Esophagus muscularis mucosa (tissue), 4 donors: Measurements from ENCODE around the gene CCDC182. TPM values are rescaled to one million over a fixed set of nuclear protein-coding genes. Genes with fewer than 3 reads are reported as not detected.

Experiments
- DNase-seq: peaks from one replicate; pipeline ENCODE4 v3.0.0-alpha.2; 2017; ENCODE audit errors: extremely low spot score
- H3K27ac ChIP-seq, 4 donors: fragments of 200-600 bp; sonication (generic); replicated peaks in 1 of 4; 1 replicate in 3 of 4; 2 replicates in 1 of 4; pipeline ENCODE4 v1.5.1; 2016 to 2019; ENCODE audit warnings: mild to moderate bottlenecking in 1 of 4
- H3K27me3 ChIP-seq, 4 donors: fragments of 200-600 bp; sonication (generic); one replicate each; pipeline versions ENCODE4 v1.5.1 to v1.6.0; 2016 to 2019
- H3K36me3 ChIP-seq, 4 donors: fragments of 200-600 bp; sonication (generic); one replicate each; pipeline ENCODE4 v1.5.1; 2016 to 2019
- H3K4me1 ChIP-seq, 4 donors: fragments of 200-600 bp; sonication (generic); one replicate each; pipeline ENCODE4 v1.5.1; 2016 to 2019
- H3K4me3 ChIP-seq, 4 donors: fragments of 200-600 bp; sonication (generic); 1 replicate in 2 of 4; 2 replicates in 2 of 4; pipeline ENCODE4 v1.5.1; 2016 to 2019; ENCODE audit warnings: mild to moderate bottlenecking in 4 of 4, moderate library complexity in 1 of 4
- H3K9me3 ChIP-seq, 4 donors: fragments of 200-600 bp; sonication (generic); 1 replicate in 3 of 4; 2 replicates in 1 of 4; pipeline ENCODE4 v1.5.1; 2016 to 2019
- CTCF ChIP-seq, 3 experiments: fragments of 200-600 bp in 2 of 3; fragments of 450-650 bp in 1 of 3; sonication (generic) in 2 of 3; IDR thresholded peaks; one replicate each; pipeline ENCODE4 v1.5.1; 2017 to 2019; ENCODE audit warnings: antibody characterized with exemption in 3 of 3, mild to moderate bottlenecking in 2 of 3, moderate library complexity in 1 of 3
- EP300 ChIP-seq: sonication (generic); formaldehyde crosslinking; IDR thresholded peaks from one replicate; pipeline ENCODE4 v1.6.1; 2017; ENCODE audit warnings: antibody characterized with exemption
- POLR2A ChIP-seq: fragments of 450-650 bp; IDR thresholded peaks from one replicate; pipeline ENCODE4 v1.6.1; 2017; ENCODE audit warnings: antibody characterized with exemption, moderate library complexity, mild to moderate bottlenecking, low read depth
- POLR2AphosphoS5 ChIP-seq, 2 donors: sonication (generic); formaldehyde crosslinking; IDR thresholded peaks; one replicate each; pipeline ENCODE4 v1.6.1; 2017; ENCODE audit warnings: antibody characterized with exemption in 2 of 2
- WGBS: methylation state at CpG from one replicate; pipeline ENCODE4 v1.1.5; 2018; 5-methylcytosine and 5-hydroxymethylcytosine counted together
- intact Hi-C: fragments of 100-400 bp; cut with DNase I; formaldehyde crosslinking; loops from one replicate; pipeline ENCODE4 v1.15.1; 2023
- total RNA-seq, 4 donors: library from RNA; depleted of rRNA; stranded (reverse); fragments of >200 nt; gene quantifications; one replicate each; pipeline versions ENCODE4 v1.1.0 to v1.2.1, GENCODE V29; 2016

The CCDC182 gene
- not detected for total RNA-seq

- DNase-seq, result no peak
- intact Hi-C loops, result loop anchor here (5.0 kb wide), 3 partner anchors 148 to 613 kb away; no protein-coding TSS in a partner anchor
- Histone ChIP-seq H3K4me1 (peaks cover 0 to 5% (median under 1%) of the 10 kb centered on the region in 4 donors), H3K36me3 (no peaks in the 10 kb centered on the region), H3K27me3 (peaks cover 0 to 17% (median 0%) of the 10 kb centered on the region in 4 donors), H3K9me3 (no peaks in the 10 kb centered on the region), H3K4me3 (no peak within 1 kb of the TSS), H3K27ac (no peak within 1 kb of the TSS)
- 75% methylated on average over 4 of the region's 4 CpGs for WGBS
- no peak for TF ChIP-seq CTCF (IDR thresholded peaks at IDR 0.05)
- no peak for TF ChIP-seq POLR2AphosphoS5 (IDR thresholded peaks at IDR 0.05)
- TF ChIP-seq POLR2A, result no peak
- no peak for TF ChIP-seq EP300
These were observed at the start of gene CCDC182 for GRCh38 chr17:57745242-57745641. Gene CCDC182 (minus strand): TSS chr17:57745299. CDS start chr17:57745272, 27 bp downstream.

GRCh38 chr17:57794841-57795240 lies 49.7 kb upstream of the CCDC182 start:
- no peaks in the 10 kb centered on the region for H3K27me3 ChIP-seq
- 83% methylated on average over 2 of the region's 2 CpGs for WGBS
- DNase-seq, result no peak
- H3K4me1 ChIP-seq, result no peaks in the 10 kb centered on the region
- H3K9me3 ChIP-seq, result no peaks in the 10 kb centered on the region
- TF ChIP-seq CTCF (IDR thresholded peaks at IDR 0.05), result no peak
- TF ChIP-seq POLR2A, result no peak
- TF ChIP-seq EP300, result no peak
- no peak for TF ChIP-seq POLR2AphosphoS5 (IDR thresholded peaks at IDR 0.05)
- no peaks in the 10 kb centered on the region for H3K36me3 ChIP-seq
- no peak overlapping the region for H3K4me3 ChIP-seq
- intact Hi-C loops, result no loop called here
- no peak overlapping the region for H3K27ac ChIP-seq

- H3K27ac ChIP-seq, result no peak overlapping the region
- WGBS, result 59% methylated on average over 4 of the region's 4 CpGs
- no peak for DNase-seq
- TF ChIP-seq CTCF (IDR thresholded peaks at IDR 0.05) (no peak), POLR2A (no peak), POLR2AphosphoS5 (IDR thresholded peaks at IDR 0.05) (no peak), EP300 (no peak)
- no peaks in the 10 kb centered on the region for H3K4me1 ChIP-seq
- intact Hi-C loops, result no loop called here
- H3K27me3 ChIP-seq, result no peaks in the 10 kb centered on the region
- no peaks in the 10 kb centered on the region for H3K9me3 ChIP-seq
- no peak overlapping the region for H3K4me3 ChIP-seq
- H3K36me3 ChIP-seq, result no peaks in the 10 kb centered on the region
These were observed 43.6 kb upstream of the CCDC182 start for GRCh38 chr17:57788725-57789124.

- TF ChIP-seq POLR2AphosphoS5 (IDR thresholded peaks at IDR 0.05), result no peak
- no peak for TF ChIP-seq POLR2A
- TF ChIP-seq EP300, result no peak
- no peak for TF ChIP-seq CTCF (IDR thresholded peaks at IDR 0.05)
- no peaks in the 10 kb centered on the region for H3K36me3 ChIP-seq
- peaks cover 0 to 13% (median 0%) of the 10 kb centered on the region in 4 donors for H3K27me3 ChIP-seq
- no peak overlapping the region for H3K27ac ChIP-seq
- peaks cover 13 to 22% (median 20%) of the 10 kb centered on the region in 4 donors for H3K4me1 ChIP-seq
- 73% methylated on average over 7 of the region's 7 CpGs for WGBS
- no peak overlapping the region for H3K4me3 ChIP-seq
- DNase-seq, result no peak
- H3K9me3 ChIP-seq, result no peaks in the 10 kb centered on the region
- intact Hi-C loops, result no loop called here
These were observed 39.9 kb upstream of the CCDC182 start for GRCh38 chr17:57785022-57785421.

GRCh38 chr17:57784226-57784895 lies 39.3 kb upstream of the CCDC182 start:
- no peaks in the 10 kb centered on the region for H3K36me3 ChIP-seq
- WGBS, result 83% methylated on average over 15 of the region's 15 CpGs
- H3K4me1 ChIP-seq, result peaks cover 13 to 22% (median 20%) of the 10 kb centered on the region in 4 donors
- no peak overlapping the region for H3K27ac ChIP-seq
- TF ChIP-seq EP300, result no peak
- no peak for TF ChIP-seq CTCF (IDR thresholded peaks at IDR 0.05)
- no peak for TF ChIP-seq POLR2A
- TF ChIP-seq POLR2AphosphoS5 (IDR thresholded peaks at IDR 0.05), result no peak
- H3K9me3 ChIP-seq, result no peaks in the 10 kb centered on the region
- no peak overlapping the region for H3K4me3 ChIP-seq
- intact Hi-C loops, result no loop called here
- DNase-seq, result no peak
- H3K27me3 ChIP-seq, result peaks cover 0 to 13% (median 0%) of the 10 kb centered on the region in 4 donors
